ENCODE data around the gene C17orf58. TPM values are rescaled to one million over a fixed set of nuclear protein-coding genes. Genes with fewer than 3 reads are reported as not detected.

The C17orf58 gene
- polyA plus RNA-seq, 2 of the 4 experiments (the other 2 are of a cell fraction) = 11.2 to 20.0 TPM

GRCh38 chr17:67974185-67974584, 22.1 kb downstream of the C17orf58 start:
- 92% methylated on average over 9 of the region's 9 CpGs for WGBS (ENCODE audit: missing lambda C conversion rate)
- no peak for FAIRE-seq
- TF ChIP-seq MAX (IDR thresholded peaks at IDR 0.05) = no peak
- no peak for TF ChIP-seq POLR2A (IDR thresholded peaks at IDR 0.05; ENCODE audit: low read length)
- no peak for TF ChIP-seq MYC (IDR thresholded peaks at IDR 0.05; ENCODE audit: borderline replicate concordance, low read length)
- no peak for TF ChIP-seq HMGXB4 (CRISPR knock-in tag; IDR thresholded peaks at IDR 0.05; ENCODE audit: borderline replicate concordance)
- no peak for TF ChIP-seq ZFP36 (IDR thresholded peaks at IDR 0.05; ENCODE audit: borderline replicate concordance, partially characterized antibody)
- no peak for TF ChIP-seq BHLHE40 (IDR thresholded peaks at IDR 0.05; ENCODE audit: low read depth, low read length)
- TF ChIP-seq HOXB5 (CRISPR knock-in tag; IDR thresholded peaks at IDR 0.05) = no peak

GRCh38 chr17:67970783-67971182, 25.5 kb downstream of the C17orf58 start:
- no peak overlapping the region for H3K27ac ChIP-seq
- no peak overlapping the region for H3K4me3 ChIP-seq
- CTCF ChIA-PET = interaction anchor here (1.0 to 1.7 kb wide), 2 partner anchors 8 to 41 kb away, joined by 3 to 5 read pairs; no protein-coding TSS in a partner anchor
- 90% methylated on average over 7 of the region's 7 CpGs for WGBS (ENCODE audit: missing lambda C conversion rate)
- TF ChIP-seq MYC (IDR thresholded peaks at IDR 0.05; ENCODE audit: borderline replicate concordance, low read length) (no peak), ZSCAN20 (CRISPR knock-in tag; IDR thresholded peaks at IDR 0.05) (no peak), TFCP2L1 (CRISPR knock-in tag; IDR thresholded peaks at IDR 0.05) (no peak), CHD2 (IDR thresholded peaks at IDR 0.05; ENCODE audit: low read length, partially characterized antibody) (no peak), ELK1 (IDR thresholded peaks at IDR 0.05; ENCODE audit: low read depth, low read length) (no peak), MAFK (IDR thresholded peaks at IDR 0.05; ENCODE audit: partially characterized antibody) (no peak), PHF8 (IDR thresholded peaks at IDR 0.05; ENCODE audit: borderline replicate concordance, low read depth) (no peak), POLR2A (IDR thresholded peaks at IDR 0.05; ENCODE audit: low read length) (no peak), HOXB5 (CRISPR knock-in tag; IDR thresholded peaks at IDR 0.05) (no peak), RFX5 (IDR thresholded peaks at IDR 0.05) (no peak), TP53 (CRISPR knock-in tag; IDR thresholded peaks at IDR 0.05) (no peak), BCL3 (IDR thresholded peaks at IDR 0.05) (no peak), NPAS2 (CRISPR knock-in tag; IDR thresholded peaks at IDR 0.05; ENCODE audit: borderline replicate concordance) (no peak), MAZ (IDR thresholded peaks at IDR 0.05; ENCODE audit: borderline replicate concordance, low read depth, low read length) (no peak), CTCF (IDR thresholded peaks at IDR 0.05) (no peak)
- FAIRE-seq (no peak), DNase-seq (ENCODE audit: low read depth in 1 of 2, low spot score in 1 of 2) (no peak), ATAC-seq (no peak)
- no peaks in the 10 kb centered on the region for H3K4me1 ChIP-seq
- POLR2A ChIA-PET = no interaction called here
- no peak overlapping the region for H3K4me2 ChIP-seq
- no peaks in the 10 kb centered on the region for H3K9me3 ChIP-seq

More at GRCh38 chr17:67974185-67974584, 22.1 kb downstream of the C17orf58 start:
- H3K9me3 ChIP-seq = no peaks in the 10 kb centered on the region
- no peak overlapping the region for H3K27ac ChIP-seq
- H3K4me2 ChIP-seq = no peak overlapping the region
- no peak for ATAC-seq
- DNase-seq (ENCODE audit: low read depth in 1 of 2, low spot score in 1 of 2) = no peak
- POLR2A ChIA-PET = no interaction called here
- H3K4me1 ChIP-seq = peaks cover 8% of the 10 kb centered on the region; the same call in 2 of the 3 replicates
- no peak overlapping the region for H3K4me3 ChIP-seq
- CTCF ChIA-PET = interaction anchor here (1.3 to 2.6 kb wide), 3 partner anchors 15 to 33 kb away, joined by 3 to 10 read pairs (median 3); no protein-coding TSS in a partner anchor
